Endothelial cell of umbilical vein (primary cell): Measurements from ENCODE around the gene DAB2IP. TPM values are rescaled to one million over a fixed set of nuclear protein-coding genes. Genes with fewer than 3 reads are reported as not detected.

Experiments
- BruUV-seq: library from RNA; stranded (reverse); fragments of 400-500 nt; replicated peaks from 2 replicates; lab custom pipeline; 2021; lab: Mats Ljungman, UMichigan
- CTCF ChIA-PET: fragments of 300-600, 350-600 bp; sonication (Branson Sonifier 250); formaldehyde crosslinking; loops from one replicate; lab custom pipeline; 2021; ENCODE audit warnings: antibody characterized with exemption, inconsistent platforms; lab: Charles Lee
- POLR2A ChIA-PET: fragments of 300-600, 350-600 bp; sonication (Branson Sonifier 250); formaldehyde crosslinking; loops from one replicate; lab custom pipeline; 2021; ENCODE audit warnings: antibody characterized with exemption, inconsistent platforms; lab: Charles Lee
- DNase-seq: peaks from one replicate; pipeline ENCODE4 v3.0.0-alpha.2; 2011; ENCODE audit warnings: low read depth, low spot score
- FAIRE-seq: peaks from 2 replicates; lab custom pipeline; 2011; peaks lifted over from hg19 to GRCh38; lab: Jason Lieb, UNC
- H2AFZ ChIP-seq: 2 replicates; pipeline ENCODE4 v1.6.0; 2012; ENCODE audit warnings: low read depth, low read length, control low read depth, inconsistent platforms
- H3K27ac ChIP-seq: 2 replicates; pipeline ENCODE4 v1.5.1; 2011; ENCODE audit warnings: low read depth, mild to moderate bottlenecking, control low read depth, low read length, moderate library complexity; ENCODE audit not compliant: insufficient read depth
- H3K27me3 ChIP-seq, 2 experiments: 2 replicates each; pipeline versions ENCODE4 v1.6.0 to v1.6.1; 2011; ENCODE audit warnings: low read length in 2 of 2, mixed read lengths in 1 of 2; ENCODE audit not compliant: control insufficient read depth in 2 of 2, insufficient read depth in 2 of 2
- H3K36me3 ChIP-seq, 2 experiments: 2 replicates in 1 of 2; 3 replicates in 1 of 2; pipeline ENCODE4 v1.5.1; 2011; ENCODE audit warnings: low read length in 2 of 2, mild to moderate bottlenecking in 1 of 2, moderate library complexity in 1 of 2; ENCODE audit not compliant: control insufficient read depth in 2 of 2, insufficient read depth in 2 of 2; ENCODE audit errors: extremely low read depth in 1 of 2
- H3K4me1 ChIP-seq: 3 replicates; pipeline ENCODE4 v1.5.1; 2011; ENCODE audit warnings: mild to moderate bottlenecking, low read length; ENCODE audit not compliant: control insufficient read depth, insufficient read depth; ENCODE audit errors: extremely low read depth
- H3K4me2 ChIP-seq: 2 replicates; pipeline ENCODE4 v1.6.1; 2011; ENCODE audit warnings: low read length, control low read depth, mixed read lengths; ENCODE audit not compliant: insufficient read depth
- H3K4me3 ChIP-seq, 3 experiments: fragments of 200-600 bp in 1 of 3; sonication (generic), shearing (Covaris generic) in 1 of 3; replicated peaks in 1 of 3; 2 replicates each; pipeline ENCODE4 v1.5.1; 2011 to 2016; ENCODE audit warnings: control low read depth in 3 of 3, low read length in 3 of 3, mild to moderate bottlenecking in 2 of 3, inconsistent platforms in 1 of 3, low read depth in 1 of 3, moderate library complexity in 1 of 3; ENCODE audit not compliant: insufficient read depth in 1 of 3
- H3K79me2 ChIP-seq: 2 replicates; pipeline ENCODE4 v1.6.0; 2012; ENCODE audit warnings: low read length, inconsistent platforms; ENCODE audit not compliant: control insufficient read depth, insufficient read depth
- H3K9ac ChIP-seq: replicated peaks from 2 replicates; pipeline ENCODE3; 2011; ENCODE audit warnings: low read length, control low read depth; ENCODE audit not compliant: insufficient read depth; ENCODE audit errors: extremely low read depth
- H3K9me1 ChIP-seq: replicated peaks from 3 replicates; pipeline ENCODE4 v1.6.0; 2011; ENCODE audit warnings: mild to moderate bottlenecking, low read length; ENCODE audit not compliant: control insufficient read depth, insufficient read depth; ENCODE audit errors: extremely low read depth
- H3K9me3 ChIP-seq: replicated peaks from 2 replicates; pipeline ENCODE4 v1.5.1; 2012; ENCODE audit warnings: low read length, inconsistent platforms; ENCODE audit not compliant: control insufficient read depth, insufficient read depth
- H4K20me1 ChIP-seq: replicated peaks from 2 replicates; pipeline ENCODE3; 2011; ENCODE audit warnings: mild to moderate bottlenecking, low read length; ENCODE audit not compliant: control insufficient read depth, insufficient read depth; ENCODE audit errors: extremely low read depth
- EZH2 ChIP-seq: IDR thresholded peaks from 2 replicates; pipeline ENCODE4 v1.6.1; 2012; ENCODE audit warnings: borderline replicate concordance, low read depth, mild to moderate bottlenecking, moderate library complexity, low read length, inconsistent platforms; ENCODE audit not compliant: severe bottlenecking
- FOS ChIP-seq: IDR thresholded peaks from 2 replicates; pipeline ENCODE4 v1.6.1; 2011; ENCODE audit warnings: mild to moderate bottlenecking, low read length, moderate library complexity, borderline replicate concordance; ENCODE audit not compliant: insufficient read depth
- GATA2 ChIP-seq: IDR thresholded peaks from 2 replicates; pipeline ENCODE4 v1.7.0; 2011; ENCODE audit warnings: low read depth, mild to moderate bottlenecking, moderate library complexity, mixed read lengths, low read length; ENCODE audit not compliant: insufficient read length, insufficient read depth
- JUN ChIP-seq: IDR thresholded peaks from 2 replicates; pipeline ENCODE4 v1.6.1; 2011; ENCODE audit warnings: borderline replicate concordance, low read depth; ENCODE audit not compliant: insufficient read length, insufficient read depth
- MYC ChIP-seq: IDR thresholded peaks from one replicate; pipeline ENCODE4 v1.6.1; 2011; ENCODE audit warnings: mild to moderate bottlenecking, low read depth, low read length
- POLR2A ChIP-seq: IDR thresholded peaks from 2 replicates; pipeline ENCODE4 v1.6.1; 2012; ENCODE audit warnings: low read depth, mild to moderate bottlenecking, control low read depth, low read length
- POLR2AphosphoS5 ChIP-seq: IDR thresholded peaks from 2 replicates; pipeline ENCODE4 v1.6.1; 2012; ENCODE audit warnings: low read depth, mild to moderate bottlenecking, control low read depth, low read length, moderate library complexity; ENCODE audit not compliant: insufficient read depth
- dilution Hi-C: fragments of 300-500 bp; cut with MboI; formaldehyde crosslinking; loops from one replicate; pipeline ENCODE4 v1.15.0; 2019; ENCODE audit warnings: low sequenced_read_pairs; ENCODE audit not compliant: extremely low pct_ligation_motif_present
- intact Hi-C: fragments of 100-400 bp; cut with micrococcal nuclease; formaldehyde crosslinking; loops from one replicate; pipeline ENCODE4 v1.10.0; 2022
- polyA plus RNA-seq, 4 experiments: library from polyadenylated mRNA; depleted of rRNA in 3 of 4; stranded (reverse) in 3 of 4; unstranded in 1 of 4; fragments of >200 nt; gene quantifications; 2 replicates each; pipeline versions ENCODE4 v1.2.1 to v1.2.3, GENCODE V29; 2011 to 2012; ENCODE audit warnings: missing spikeins in 1 of 4
- total RNA-seq: library from RNA; stranded (reverse); gene quantifications from 2 replicates; pipeline ENCODE4 v1.2.3, GENCODE V29; 2021
- TF ChIP-seq, protein P1 (sequence below), 2 donors: IDR thresholded peaks; 1 replicate in 1 of 2; 2 replicates in 1 of 2; pipeline ENCODE4 v1.5.1; 2011; ENCODE audit warnings: low read length in 2 of 2, mild to moderate bottlenecking in 2 of 2, moderate library complexity in 2 of 2, control low read depth in 1 of 2, inconsistent platforms in 1 of 2, low read depth in 1 of 2; ENCODE audit not compliant: insufficient read depth in 1 of 2; ENCODE audit errors: extremely low read depth in 1 of 2
- TF ChIP-seq, protein P2 (sequence below): IDR thresholded peaks from 2 replicates; pipeline ENCODE4 v1.6.1; 2011; ENCODE audit not compliant: insufficient read depth, insufficient read length

DAB2IP gene
- total and polyA plus RNA-seq, 2 donors (not counting 3 experiments of a cell fraction or from before 2014, with no cell fraction given), result 29.2 to 53.6 TPM

DNA sequence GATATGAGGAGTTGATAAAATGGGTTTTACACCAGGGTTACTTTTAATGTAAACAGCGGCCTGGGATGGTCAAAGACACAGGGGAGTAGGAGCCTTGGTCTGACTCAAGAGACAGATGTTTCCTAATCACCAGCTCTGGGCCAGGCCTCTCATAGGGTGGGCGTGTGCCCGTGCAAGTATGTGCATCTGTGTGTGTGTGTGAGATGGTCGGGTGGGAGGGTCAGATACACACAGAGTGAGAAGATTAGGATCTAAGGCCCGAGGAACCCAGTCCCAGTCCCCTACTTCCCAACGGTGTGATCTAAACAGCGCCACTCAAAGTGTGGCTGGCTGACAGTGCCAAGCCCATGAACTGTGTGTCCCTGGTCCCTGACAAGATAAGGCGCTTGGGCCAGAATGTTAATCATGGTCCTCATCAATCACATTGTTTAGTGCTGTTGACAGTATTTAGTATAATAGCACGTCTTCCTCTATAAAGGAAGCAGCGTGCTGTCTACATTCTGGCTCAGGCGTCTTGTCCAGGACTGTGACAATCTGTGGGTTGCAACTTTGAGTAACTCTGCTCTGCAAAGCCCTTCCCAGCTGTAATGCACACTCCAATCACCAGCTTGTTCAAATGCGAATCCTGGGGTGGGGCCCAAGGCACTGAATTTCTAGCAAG lies 173.7 kb downstream of the DAB2IP start:
- Histone ChIP-seq H3K27me3 (no peaks in the 10 kb centered on the region), H3K4me1 (no peaks in the 10 kb centered on the region), H3K36me3 (no peaks in the 10 kb centered on the region), H3K4me2 (no peak overlapping the region), H3K9me1 (no peaks in the 10 kb centered on the region), H2AFZ (no peak overlapping the region), H3K9me3 (no peaks in the 10 kb centered on the region), H3K79me2 (no peaks in the 10 kb centered on the region), H4K20me1 (no peaks in the 10 kb centered on the region), H3K4me3 (no peak overlapping the region), H3K9ac (no peak overlapping the region), H3K27ac (no peak overlapping the region)
- BruUV-seq, result no TSS peak
- ChIA-PET CTCF (interaction anchor here (1.0 kb wide), 1 partner anchor 12 kb away, joined by 3 read pairs; no protein-coding TSS in a partner anchor), POLR2A (no interaction called here)
- dilution Hi-C loops, result no loop called here
- TF ChIP-seq FOS (no peak), EZH2 (no peak), MYC (no peak), GATA2 (no peak), JUN (no peak), POLR2AphosphoS5 (no peak), POLR2A (no peak)
- TF ChIP-seq, protein P1, sequence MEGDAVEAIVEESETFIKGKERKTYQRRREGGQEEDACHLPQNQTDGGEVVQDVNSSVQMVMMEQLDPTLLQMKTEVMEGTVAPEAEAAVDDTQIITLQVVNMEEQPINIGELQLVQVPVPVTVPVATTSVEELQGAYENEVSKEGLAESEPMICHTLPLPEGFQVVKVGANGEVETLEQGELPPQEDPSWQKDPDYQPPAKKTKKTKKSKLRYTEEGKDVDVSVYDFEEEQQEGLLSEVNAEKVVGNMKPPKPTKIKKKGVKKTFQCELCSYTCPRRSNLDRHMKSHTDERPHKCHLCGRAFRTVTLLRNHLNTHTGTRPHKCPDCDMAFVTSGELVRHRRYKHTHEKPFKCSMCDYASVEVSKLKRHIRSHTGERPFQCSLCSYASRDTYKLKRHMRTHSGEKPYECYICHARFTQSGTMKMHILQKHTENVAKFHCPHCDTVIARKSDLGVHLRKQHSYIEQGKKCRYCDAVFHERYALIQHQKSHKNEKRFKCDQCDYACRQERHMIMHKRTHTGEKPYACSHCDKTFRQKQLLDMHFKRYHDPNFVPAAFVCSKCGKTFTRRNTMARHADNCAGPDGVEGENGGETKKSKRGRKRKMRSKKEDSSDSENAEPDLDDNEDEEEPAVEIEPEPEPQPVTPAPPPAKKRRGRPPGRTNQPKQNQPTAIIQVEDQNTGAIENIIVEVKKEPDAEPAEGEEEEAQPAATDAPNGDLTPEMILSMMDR (IDR thresholded peaks at IDR 0.05; ENCODE audit: extremely low read depth in 1 of 2, insufficient read depth in 1 of 2, low read depth in 1 of 2, low read length in 2 of 2), result no peak
- TF ChIP-seq, protein P2, sequence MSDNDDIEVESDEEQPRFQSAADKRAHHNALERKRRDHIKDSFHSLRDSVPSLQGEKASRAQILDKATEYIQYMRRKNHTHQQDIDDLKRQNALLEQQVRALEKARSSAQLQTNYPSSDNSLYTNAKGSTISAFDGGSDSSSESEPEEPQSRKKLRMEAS, result no peak
- intact Hi-C loops, result no loop called here
- FAIRE-seq (no peak), DNase-seq (no peak)
